B cell (primary cell): Measurements from ENCODE around the gene PRKN. TPM values are rescaled to one million over a fixed set of nuclear protein-coding genes. Genes with fewer than 3 reads are reported as not detected.

Experiments
- ATAC-seq: fragments of 200-7000 bp; cut with Tn5 transposase; one replicate; pipeline ENCODE4 v1.10.0; 2021; ENCODE audit warnings: low read depth, mild to moderate bottlenecking, moderate number of reproducible peaks, moderate library complexity
- CTCF ChIA-PET: fragments of 350-600 bp; sonication (Branson Sonifier 250); formaldehyde crosslinking; loops from one replicate; lab custom pipeline; 2021; ENCODE audit warnings: antibody characterized with exemption, inconsistent platforms; lab: Charles Lee
- POLR2A ChIA-PET: fragments of 350-600 bp; sonication (Branson Sonifier 250); formaldehyde crosslinking; loops from one replicate; lab custom pipeline; 2021; ENCODE audit warnings: antibody characterized with exemption; lab: Charles Lee
- DNase-seq: peaks from one replicate; pipeline ENCODE4 v3.0.0; 2013
- H2AFZ ChIP-seq: 2 replicates; pipeline ENCODE4 v1.6.1; 2012; ENCODE audit warnings: mild to moderate bottlenecking, low read depth, low read length; ENCODE audit not compliant: insufficient read depth, poor library complexity, severe bottlenecking
- H3K27ac ChIP-seq, 2 donors: 1 replicate in 1 of 2; 2 replicates in 1 of 2; pipeline ENCODE4 v1.5.1; 2012 to 2013; ENCODE audit warnings: low read length in 2 of 2, mild to moderate bottlenecking in 2 of 2, moderate library complexity in 1 of 2
- H3K27me3 ChIP-seq, 4 experiments: fragments of 200-600 bp in 1 of 4; sonication (generic) in 1 of 4; replicated peaks in 1 of 4; 1 replicate in 2 of 4; 2 replicates in 2 of 4; pipeline versions ENCODE4 v1.6.1 to v1.7.0; 2013 to 2016; ENCODE audit warnings: low read length in 3 of 4, mild to moderate bottlenecking in 2 of 4, mixed read lengths in 1 of 4, moderate library complexity in 1 of 4; ENCODE audit not compliant: insufficient read depth in 4 of 4, control insufficient read depth in 3 of 4; ENCODE audit errors: control extremely low read depth in 1 of 4
- H3K36me3 ChIP-seq, 2 experiments: replicated peaks in 1 of 2; 1 replicate in 1 of 2; 2 replicates in 1 of 2; pipeline versions ENCODE4 v1.6.1 to v1.7.1; 2013; ENCODE audit warnings: low read length in 1 of 2; ENCODE audit not compliant: insufficient read depth in 2 of 2, control insufficient read depth in 1 of 2; ENCODE audit errors: control extremely low read depth in 1 of 2, extremely low read depth in 1 of 2
- H3K4me1 ChIP-seq, 2 donors: fragments of 200-600 bp in 1 of 2; sonication (generic) in 1 of 2; 1 replicate in 1 of 2; 2 replicates in 1 of 2; pipeline versions ENCODE4 v1.5.1 to v1.6.1; 2013 to 2017; ENCODE audit warnings: low read length in 2 of 2; ENCODE audit not compliant: control insufficient read depth in 2 of 2, insufficient read depth in 2 of 2
- H3K4me2 ChIP-seq: replicated peaks from 2 replicates; pipeline ENCODE3; 2012; ENCODE audit warnings: mild to moderate bottlenecking, low read depth, low read length; ENCODE audit not compliant: poor library complexity, severe bottlenecking
- H3K4me3 ChIP-seq, 5 experiments: fragments of 200-600 bp in 1 of 5; sonication (generic) in 1 of 5; 1 replicate in 3 of 5; 2 replicates in 2 of 5; pipeline versions ENCODE4 v1.5.1 to v1.7.0; 2011 to 2016; ENCODE audit warnings: low read length in 4 of 5, mild to moderate bottlenecking in 4 of 5, low read depth in 2 of 5, control low read depth in 1 of 5, moderate library complexity in 1 of 5; ENCODE audit not compliant: insufficient read depth in 1 of 5; ENCODE audit errors: control extremely low read depth in 1 of 5, extremely low read depth in 1 of 5
- H3K79me2 ChIP-seq: fragments of 200-600 bp; sonication (generic); one replicate; pipeline ENCODE4 v1.6.0; 2016; ENCODE audit warnings: low read length; ENCODE audit not compliant: control insufficient read depth, insufficient read depth
- H3K9ac ChIP-seq: fragments of 200-600 bp; sonication (generic); 2 replicates; pipeline ENCODE4 v1.6.1; 2017; ENCODE audit warnings: mild to moderate bottlenecking, low read length, moderate library complexity
- H3K9me3 ChIP-seq, 3 donors: one replicate each; pipeline versions ENCODE4 v1.6.1 to v1.7.1; 2013; ENCODE audit warnings: low read length in 2 of 3; ENCODE audit not compliant: control insufficient read depth in 2 of 3, insufficient read depth in 1 of 3; ENCODE audit errors: control extremely low read depth in 1 of 3
- H4K20me1 ChIP-seq: 2 replicates; pipeline ENCODE4 v1.6.0; 2012; ENCODE audit warnings: mild to moderate bottlenecking, low read length; ENCODE audit not compliant: insufficient read depth, control insufficient read depth, poor library complexity, severe bottlenecking
- H3K27ac Mint-ChIP-seq: one replicate; pipeline ENCODE4 v1.8.0; 2021; ENCODE audit warnings: mixed read lengths
- H3K27me3 Mint-ChIP-seq: one replicate; pipeline ENCODE4 v1.8.0; 2021; ENCODE audit warnings: mixed read lengths
- H3K4me1 Mint-ChIP-seq: one replicate; pipeline ENCODE4 v1.8.0; 2021; ENCODE audit warnings: mixed read lengths
- H3K4me3 Mint-ChIP-seq: one replicate; pipeline ENCODE4 v1.8.0; 2021; ENCODE audit warnings: mixed read lengths
- H3K9me3 Mint-ChIP-seq: one replicate; pipeline ENCODE4 v1.8.0; 2022; ENCODE audit warnings: mixed read lengths; ENCODE audit not compliant: insufficient read depth
- CTCF ChIP-seq: fragments of 200-600 bp; IDR thresholded peaks from one replicate; pipeline ENCODE4 v1.8.0; 2022; ENCODE audit warnings: antibody characterized with exemption, mild to moderate bottlenecking
- EZH2 ChIP-seq: IDR thresholded peaks from 2 replicates; pipeline ENCODE4 v1.6.1; 2012; ENCODE audit warnings: borderline replicate concordance, low read depth, mild to moderate bottlenecking, moderate library complexity, low read length; ENCODE audit not compliant: insufficient read depth, poor library complexity, severe bottlenecking
- WGBS: methylation state at CpG from one replicate; pipeline ENCODE4 v1.1.5; 2013; ENCODE audit warnings: missing lambda C conversion rate; ENCODE audit not compliant: insufficient coverage; 5-methylcytosine and 5-hydroxymethylcytosine counted together
- intact Hi-C: fragments of 100-400 bp; cut with micrococcal nuclease; formaldehyde crosslinking; loops from one replicate; pipeline ENCODE4 v1.10.0; 2022
- polyA plus RNA-seq: library from polyadenylated mRNA; depleted of rRNA; stranded (reverse); fragments of >200 nt; gene quantifications from 2 replicates; pipeline ENCODE4 v1.2.3, GENCODE V29; 2012
- total RNA-seq, 2 donors: library from RNA; stranded (reverse); fragments of 120-200 nt in 1 of 2; gene quantifications; 1 replicate in 1 of 2; 2 replicates in 1 of 2; pipeline versions ENCODE4 v1.2.3 to v1.2.4, GENCODE V29; 2013 to 2022

Gene PRKN
- total and polyA plus RNA-seq, 2 donors (not counting 1 experiment from before 2014, with no cell fraction given): 1.6 to 6.2 TPM

- DNase-seq (no peak), ATAC-seq (no peak)
- Histone ChIP-seq H4K20me1 (no peaks in the 10 kb centered on the region), H3K4me3 (no peak overlapping the region), H2AFZ (no peak overlapping the region), H3K9me3 (peaks cover 0 to 6% (median 0%) of the 10 kb centered on the region in 3 donors), H3K27me3 (no peaks in the 10 kb centered on the region), H3K36me3 (no peaks in the 10 kb centered on the region), H3K4me1 (no peaks in the 10 kb centered on the region), H3K79me2 (no peaks in the 10 kb centered on the region), H3K9ac (no peak overlapping the region), H3K27ac (no peak overlapping the region), H3K4me2 (no peak overlapping the region)
- CTCF ChIA-PET: no interaction called here
- Mint-ChIP-seq H3K4me3 (no peak overlapping the region), H3K27ac (no peak overlapping the region), H3K27me3 (no peaks in the 10 kb centered on the region), H3K4me1 (no peaks in the 10 kb centered on the region), H3K9me3 (peaks cover 2% of the 10 kb centered on the region)
- 100% methylated on average over 2 of the region's 2 CpGs for WGBS
- intact Hi-C loops: no loop called here
- POLR2A ChIA-PET: no interaction called here
- TF ChIP-seq CTCF (no peak), EZH2 (no peak)
These were observed 498.5 kb downstream of the PRKN start for GRCh38 chr6:162229093-162229492.

GRCh38 chr6:162226803-162227202, 500.8 kb downstream of the PRKN start:
- Mint-ChIP-seq H3K9me3 (peaks cover 2% of the 10 kb centered on the region), H3K27me3 (no peaks in the 10 kb centered on the region), H3K4me1 (no peaks in the 10 kb centered on the region), H3K27ac (no peak overlapping the region), H3K4me3 (no peak overlapping the region)
- Histone ChIP-seq H4K20me1 (no peaks in the 10 kb centered on the region), H3K27ac (no peak overlapping the region), H3K79me2 (no peaks in the 10 kb centered on the region), H3K9ac (no peak overlapping the region), H2AFZ (no peak overlapping the region), H3K4me3 (no peak overlapping the region), H3K4me2 (no peak overlapping the region), H3K27me3 (no peaks in the 10 kb centered on the region), H3K4me1 (no peaks in the 10 kb centered on the region), H3K36me3 (no peaks in the 10 kb centered on the region), H3K9me3 (peaks cover 0 to 6% (median 0%) of the 10 kb centered on the region in 3 donors)
- TF ChIP-seq EZH2: no peak
- TF ChIP-seq CTCF: no peak
- WGBS: 92% methylated on average over 4 of the region's 8 CpGs
- DNase-seq (no peak), ATAC-seq (no peak)
- ChIA-PET CTCF (no interaction called here), POLR2A (no interaction called here)
- intact Hi-C loops: no loop called here
